ENCODE results near the gene RBM22.

Gene RBM22

GRCh38 chr5:150642567-150642927, 58.3 kb downstream of the RBM22 start:
- Histone ChIP-seq H3K79me2 (ENCODE audit: insufficient read depth, low read length) (no peaks in the 10 kb centered on the region), H3K9ac (ENCODE audit: low read length) (no peak overlapping the region), H2AFZ (ENCODE audit: low read length) (no peak overlapping the region), H3K4me2 (ENCODE audit: low read length) (no peak overlapping the region), H3K27me3 (ENCODE audit: insufficient read depth, low read length) (0 out of 2 replicates have a peak, but pooled peaks cover 5% of the 10 kb centered on the region), H3K9me3 (ENCODE audit: low read length) (no peaks in the 10 kb centered on the region), H3K4me3 (ENCODE audit: low read depth, low read length, poor library complexity, severe bottlenecking) (no peak overlapping the region), H3K27ac (ENCODE audit: low read depth, low read length, poor library complexity, severe bottlenecking) (no peak overlapping the region), H3F3A (ENCODE audit: insufficient read depth, low read length) (no peaks in the 10 kb centered on the region), H3K36me3 (ENCODE audit: insufficient read depth, low read length) (no peaks in the 10 kb centered on the region), H3K9me2 (ENCODE audit: low read depth, low read length) (no peaks in the 10 kb centered on the region), H3K4me1 (ENCODE audit: insufficient read depth, low read length, severe bottlenecking) (no peaks in the 10 kb centered on the region), H4K20me1 (ENCODE audit: insufficient read depth, low read length) (no peaks in the 10 kb centered on the region)
- TF ChIP-seq EZH2 (IDR thresholded peaks at IDR 0.05; ENCODE audit: borderline replicate concordance, low read length): no peak
- TF ChIP-seq CTCF (IDR thresholded peaks at IDR 0.05; ENCODE audit: low read length): no peak

GRCh38 chr5:150641824-150642566, 58.9 kb downstream of the RBM22 start:
- H2AFZ ChIP-seq (ENCODE audit: low read length): no peak overlapping the region
- H3K4me2 ChIP-seq (ENCODE audit: low read length): no peak overlapping the region
- no peaks in the 10 kb centered on the region for H3K9me3 ChIP-seq (ENCODE audit: low read length)
- H3K9ac ChIP-seq (ENCODE audit: low read length): no peak overlapping the region
- no peaks in the 10 kb centered on the region for H3K9me2 ChIP-seq (ENCODE audit: low read depth, low read length)
- H3K36me3 ChIP-seq (ENCODE audit: insufficient read depth, low read length): no peaks in the 10 kb centered on the region
- H3K27me3 ChIP-seq (ENCODE audit: insufficient read depth, low read length): 0 out of 2 replicates have a peak, but pooled peaks cover 5% of the 10 kb centered on the region
- no peaks in the 10 kb centered on the region for H3F3A ChIP-seq (ENCODE audit: insufficient read depth, low read length)
- TF ChIP-seq CTCF (IDR thresholded peaks at IDR 0.05; ENCODE audit: low read length) (no peak), EZH2 (IDR thresholded peaks at IDR 0.05; ENCODE audit: borderline replicate concordance, low read length) (no peak)
- no peak overlapping the region for H3K4me3 ChIP-seq (ENCODE audit: low read depth, low read length, poor library complexity, severe bottlenecking)
- no peak overlapping the region for H3K27ac ChIP-seq (ENCODE audit: low read depth, low read length, poor library complexity, severe bottlenecking)
- no peaks in the 10 kb centered on the region for H4K20me1 ChIP-seq (ENCODE audit: insufficient read depth, low read length)
- no peaks in the 10 kb centered on the region for H3K4me1 ChIP-seq (ENCODE audit: insufficient read depth, low read length, severe bottlenecking)
- H3K79me2 ChIP-seq (ENCODE audit: insufficient read depth, low read length): no peaks in the 10 kb centered on the region

GRCh38 chr5:150641006-150641570, 59.8 kb downstream of the RBM22 start:
- no peaks in the 10 kb centered on the region for H3K36me3 ChIP-seq (ENCODE audit: insufficient read depth, low read length)
- no peaks in the 10 kb centered on the region for H3K9me3 ChIP-seq (ENCODE audit: low read length)
- TF ChIP-seq CTCF (IDR thresholded peaks at IDR 0.05; ENCODE audit: low read length): no peak
- no peak overlapping the region for H3K9ac ChIP-seq (ENCODE audit: low read length)
- H3K27me3 ChIP-seq (ENCODE audit: insufficient read depth, low read length): 0 out of 2 replicates have a peak, but pooled peaks cover 5% of the 10 kb centered on the region
- H3F3A ChIP-seq (ENCODE audit: insufficient read depth, low read length): no peaks in the 10 kb centered on the region
- no peak overlapping the region for H2AFZ ChIP-seq (ENCODE audit: low read length)
- H3K9me2 ChIP-seq (ENCODE audit: low read depth, low read length): no peaks in the 10 kb centered on the region
- H3K4me1 ChIP-seq (ENCODE audit: insufficient read depth, low read length, severe bottlenecking): no peaks in the 10 kb centered on the region
- H3K27ac ChIP-seq (ENCODE audit: low read depth, low read length, poor library complexity, severe bottlenecking): no peak overlapping the region
- no peaks in the 10 kb centered on the region for H4K20me1 ChIP-seq (ENCODE audit: insufficient read depth, low read length)
- no peak overlapping the region for H3K4me3 ChIP-seq (ENCODE audit: low read depth, low read length, poor library complexity, severe bottlenecking)
- H3K4me2 ChIP-seq (ENCODE audit: low read length): no peak overlapping the region
- H3K79me2 ChIP-seq (ENCODE audit: insufficient read depth, low read length): no peaks in the 10 kb centered on the region
